Stimulated activated CD8-positive, alpha-beta memory T cell treated with anti-CD3 and anti-CD28 coated beads, Interleukin-12 subunit alpha, Interleukin-12 subunit beta, amount 100 ng/mL, for 24 hours (primary cell): ENCODE measurements around the gene CEP131.

Source experiments
- DNase-seq: peaks from one replicate; pipeline ENCODE4 v3.0.0-alpha.2; 2020; ENCODE audit errors: extremely low read depth

CEP131 gene

DNA sequence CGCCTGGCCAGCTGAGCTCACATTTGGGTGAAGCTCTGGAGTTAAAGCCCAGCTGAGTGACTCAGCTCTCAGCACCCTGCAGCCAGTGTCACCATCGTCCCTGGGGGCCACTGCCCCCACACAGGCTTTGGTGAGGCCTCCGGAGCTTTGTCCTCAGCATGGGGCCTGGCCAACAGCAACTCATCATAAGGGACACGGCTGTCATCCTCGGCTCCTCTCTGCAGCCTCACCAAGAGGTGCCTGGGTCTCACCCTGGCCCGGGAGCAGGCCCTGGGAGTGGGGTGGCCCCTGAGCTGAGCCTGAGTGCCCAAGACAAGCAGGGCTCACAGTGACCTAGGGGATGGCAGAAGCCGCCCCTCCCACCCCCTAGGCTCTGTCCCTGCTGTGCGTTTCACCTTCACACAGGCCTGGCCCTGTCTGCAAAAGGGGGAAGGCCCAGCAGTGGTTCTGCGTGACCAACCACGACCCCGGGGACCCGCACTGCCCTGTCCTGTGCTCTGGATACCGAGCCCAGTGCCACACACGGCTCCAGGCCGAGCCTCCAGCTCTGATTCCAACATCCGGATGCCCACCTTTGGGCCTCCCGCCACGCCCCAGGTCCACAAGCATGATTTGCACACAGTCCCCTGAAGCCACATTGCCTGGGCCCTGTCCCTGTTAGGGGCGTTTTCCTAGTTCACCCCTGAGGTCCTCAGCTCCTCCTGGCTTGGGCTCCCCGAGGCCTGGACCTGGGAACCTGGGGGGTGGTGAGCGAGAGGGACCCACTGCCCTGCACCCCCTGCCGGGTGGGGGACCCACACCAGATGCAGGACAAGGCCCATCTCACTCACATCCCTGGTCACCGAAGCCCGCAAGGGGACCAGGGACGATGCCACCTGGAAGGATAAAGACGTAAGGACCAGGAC is 34.9 kb downstream of the CEP131 start:
- DNase-seq = no peak

GRCh38 chr17:81187120-81187519 is 35.6 kb downstream of the CEP131 start:
- no peak for DNase-seq

GRCh38 chr17:81186203-81186602 is 36.6 kb downstream of the CEP131 start:
- no peak for DNase-seq

- no peak for DNase-seq
Measured at GRCh38 chr17:81184555-81184954, 38.2 kb downstream of the CEP131 start.

DNA sequence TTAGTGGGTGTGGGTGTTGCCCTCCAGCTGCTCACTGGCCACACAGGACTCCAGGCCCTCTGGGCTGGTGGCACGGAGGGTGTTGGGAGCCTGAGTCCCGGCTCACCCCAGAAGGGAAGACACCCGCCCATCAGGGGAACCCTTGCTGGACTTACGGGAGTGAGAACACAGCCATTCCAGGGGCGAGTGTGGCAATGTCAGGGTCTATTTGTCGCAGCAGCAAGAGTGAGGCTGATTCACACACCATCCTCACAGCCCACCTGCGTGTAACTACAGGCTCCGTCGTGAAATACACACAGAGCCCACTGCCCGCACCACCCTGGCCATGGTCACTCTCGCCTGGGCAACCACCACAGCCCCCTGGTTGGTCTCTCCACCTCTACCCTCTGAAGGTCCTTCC is 39.0 kb downstream of the CEP131 start:
- DNase-seq = no peak

GRCh38 chr17:81183316-81183715 is 39.4 kb downstream of the CEP131 start:
- DNase-seq = no peak

GRCh38 chr17:81182596-81182995 is 40.2 kb downstream of the CEP131 start:
- no peak for DNase-seq

- DNase-seq = no peak
Measured at GRCh38 chr17:81181811-81182185, 41.0 kb downstream of the CEP131 start.

DNA sequence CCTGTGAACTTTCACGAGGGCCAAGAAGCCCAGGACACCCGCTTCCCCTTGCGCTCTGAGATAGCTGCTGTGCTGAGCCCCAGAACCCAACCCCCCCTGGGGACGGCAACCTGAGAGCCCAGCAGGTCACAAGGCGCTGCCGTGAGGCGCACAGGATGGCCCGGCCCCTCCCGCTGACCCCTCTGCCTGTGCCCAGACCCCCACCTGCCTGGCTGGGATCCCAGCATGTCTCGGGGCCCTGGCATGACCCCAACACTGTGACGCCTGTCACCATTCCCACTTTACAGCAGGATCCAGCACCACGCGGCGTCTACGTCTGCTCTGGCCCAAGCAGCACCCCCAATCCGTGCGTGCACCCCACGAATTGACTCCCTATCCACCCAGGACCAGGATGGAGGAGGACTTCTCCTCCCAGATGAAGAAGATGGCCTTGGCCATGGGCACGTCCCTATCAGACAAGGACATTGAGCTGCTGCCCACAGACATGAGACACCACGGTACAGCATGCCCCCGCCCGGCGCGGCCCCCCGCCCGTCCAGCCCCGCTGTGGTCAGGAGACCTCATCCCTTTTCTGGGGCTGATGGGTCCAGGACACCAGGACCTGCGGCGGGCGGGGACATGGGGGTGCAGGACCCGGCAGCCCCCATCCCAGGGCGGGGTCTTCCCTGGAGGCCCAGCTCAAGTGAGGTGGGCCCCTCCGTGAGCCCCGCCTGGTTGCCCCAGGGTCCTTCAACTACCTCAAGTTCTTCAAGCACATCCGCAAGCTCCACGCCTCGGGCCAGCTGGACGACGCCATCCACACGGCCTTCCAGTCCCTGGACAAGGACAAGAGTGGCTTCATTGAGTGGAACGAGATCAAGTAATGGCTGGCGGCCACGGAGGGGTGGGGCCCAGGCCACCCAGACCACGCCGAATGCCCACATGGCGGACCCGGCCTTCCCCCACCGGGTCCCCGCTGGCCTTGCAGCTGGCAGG is 41.6 kb downstream of the CEP131 start:
- no peak for DNase-seq

DNA sequence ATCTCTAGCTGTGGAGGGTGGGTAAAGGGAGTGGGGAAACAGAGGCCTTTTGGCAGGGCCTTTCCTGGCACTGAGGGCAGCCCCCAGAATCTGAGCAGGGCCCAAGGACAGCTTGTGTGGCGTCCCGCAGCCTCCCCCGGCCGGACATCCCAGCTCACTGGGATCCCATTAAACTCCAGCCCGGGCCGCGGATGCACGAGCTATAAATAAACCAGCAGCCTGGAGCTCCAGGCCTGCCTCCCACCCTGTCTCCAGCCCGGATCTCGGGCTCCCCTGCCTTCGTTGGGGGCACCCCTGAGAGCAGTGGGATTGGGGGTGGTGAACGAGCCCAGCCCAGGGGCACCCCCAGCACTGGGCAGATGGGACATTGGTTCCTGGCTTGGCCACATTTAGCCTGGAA is 42.9 kb downstream of the CEP131 start:
- no peak for DNase-seq

DNA sequence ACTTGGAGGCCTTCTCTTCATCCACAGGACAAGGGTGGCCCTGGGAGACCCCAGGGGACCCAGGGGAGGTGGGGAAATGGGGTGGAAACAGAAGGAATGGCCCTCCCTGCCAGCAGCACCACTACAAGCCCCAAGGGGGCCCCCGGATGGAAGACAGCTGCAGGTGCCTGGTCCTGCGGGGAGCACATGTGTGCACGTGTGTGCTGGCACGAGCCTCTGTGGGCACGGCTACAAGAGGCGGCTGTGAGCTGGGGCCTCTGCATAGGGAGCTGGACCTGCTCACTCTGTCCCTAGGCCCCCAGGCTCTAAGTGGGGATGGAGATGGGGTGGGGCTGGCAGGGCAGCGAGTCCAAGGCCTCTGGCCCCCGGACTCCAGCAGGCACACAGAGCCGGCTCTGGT is 43.5 kb downstream of the CEP131 start:
- no peak for DNase-seq

DNA sequence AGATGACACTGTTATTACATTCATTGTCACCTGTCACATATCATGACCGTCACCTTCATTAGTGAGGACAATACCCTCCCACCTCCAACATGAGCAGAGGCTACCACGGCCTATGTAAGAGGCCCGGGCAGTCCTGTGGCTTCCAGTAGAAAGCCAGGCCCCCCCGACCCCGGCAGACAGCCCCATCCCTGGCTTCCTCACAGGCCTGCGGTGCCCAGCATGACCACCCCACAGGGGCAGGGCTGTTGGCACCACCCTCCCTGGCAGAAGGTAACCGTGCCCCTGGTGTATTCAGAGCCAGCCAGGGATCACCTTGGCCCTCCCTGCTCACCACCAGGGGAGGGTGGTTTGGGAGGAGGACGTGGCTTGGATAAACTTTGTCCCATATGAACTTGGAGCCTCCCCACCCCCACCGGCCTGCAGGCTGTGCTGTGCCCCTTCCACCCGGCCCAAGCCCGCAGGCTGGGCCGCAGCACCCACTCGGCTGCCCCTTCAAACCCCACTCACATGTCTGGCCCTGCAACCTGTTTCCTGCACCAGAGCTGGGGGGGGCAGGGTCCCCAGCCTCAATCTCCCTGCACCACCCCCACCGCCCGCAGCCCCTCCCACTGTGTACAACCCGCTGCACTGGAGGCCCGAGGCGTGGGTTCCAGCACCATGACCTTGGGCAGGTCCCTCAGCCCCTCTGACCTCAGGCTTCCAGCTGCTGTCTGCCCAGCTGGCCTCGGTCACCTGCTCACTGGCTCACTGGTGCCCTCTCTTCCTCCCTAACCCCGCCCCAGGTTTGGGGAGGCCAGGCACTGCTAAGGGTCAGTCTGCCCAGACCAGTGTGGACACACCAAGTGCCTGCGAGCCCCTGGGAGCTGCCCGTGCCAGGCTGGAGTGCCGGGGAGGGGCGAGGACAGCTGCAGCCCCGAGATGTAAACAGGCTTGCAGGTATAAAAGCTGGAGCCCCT is 44.4 kb downstream of the CEP131 start:
- no peak for DNase-seq

- DNase-seq = no peak
Measured at GRCh38 chr17:81176666-81177065, 46.1 kb downstream of the CEP131 start.

- no peak for DNase-seq
Measured at GRCh38 chr17:81173762-81174155, 49.0 kb downstream of the CEP131 start.

DNA sequence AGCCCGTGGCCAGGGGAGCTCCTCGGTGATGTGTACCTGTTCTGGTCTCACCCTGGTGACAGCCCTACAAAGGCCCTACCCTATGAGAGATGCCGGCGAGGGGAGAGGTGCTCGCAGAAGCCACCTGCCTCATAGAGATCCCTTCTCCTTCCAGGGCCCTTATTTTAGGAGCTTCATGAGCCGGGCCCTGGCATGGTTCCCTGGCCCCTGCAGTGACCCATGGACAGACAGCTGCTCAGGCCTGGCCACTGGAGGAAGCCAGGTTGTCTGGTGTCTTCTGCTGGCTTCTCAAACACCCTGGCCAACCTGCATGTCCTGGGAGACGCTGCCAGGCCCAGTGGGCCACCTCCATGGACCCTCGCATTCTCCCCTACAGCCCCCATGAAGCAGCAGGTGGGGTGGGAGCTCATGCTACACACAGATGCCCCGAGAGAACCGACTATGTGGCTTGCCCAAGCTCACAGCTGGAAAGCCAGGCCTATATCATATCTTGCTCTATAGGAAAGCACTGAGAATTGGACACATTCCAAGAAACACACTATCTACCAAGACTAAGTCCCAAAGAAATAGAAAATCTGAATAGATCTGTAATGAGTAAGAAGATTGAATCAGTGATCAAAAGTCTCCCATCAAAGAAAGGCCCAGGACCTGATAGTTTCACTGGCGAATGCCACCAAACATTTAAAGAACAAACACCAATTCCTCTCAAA is 49.6 kb downstream of the CEP131 start:
- no peak for DNase-seq

GRCh38 chr17:81171941-81172340 is 50.8 kb downstream of the CEP131 start:
- DNase-seq = no peak

- no peak for DNase-seq
Measured at GRCh38 chr17:81170727-81171494, 51.9 kb downstream of the CEP131 start.

DNA sequence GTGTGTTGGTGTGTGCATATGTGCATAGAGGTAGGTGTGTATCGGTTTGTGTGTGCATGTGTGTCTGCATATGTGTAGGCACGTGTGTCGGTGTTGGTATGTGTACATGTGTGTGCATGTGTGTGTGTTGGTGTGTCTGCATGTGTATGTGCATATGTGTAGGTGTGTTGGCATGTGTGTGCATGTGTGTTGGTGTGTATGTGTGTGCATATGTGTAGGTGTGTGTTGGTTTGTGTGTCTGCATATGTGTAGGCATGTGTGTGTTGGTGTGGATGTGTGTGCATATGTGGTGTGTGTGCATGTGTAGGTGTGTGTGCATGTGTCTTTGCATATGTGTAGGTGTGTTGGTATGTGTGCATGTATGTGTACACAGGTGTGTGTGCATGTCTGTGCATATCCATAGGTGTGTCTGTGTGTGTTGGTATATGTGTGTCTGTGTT is 52.9 kb downstream of the CEP131 start:
- no peak for DNase-seq

DNA sequence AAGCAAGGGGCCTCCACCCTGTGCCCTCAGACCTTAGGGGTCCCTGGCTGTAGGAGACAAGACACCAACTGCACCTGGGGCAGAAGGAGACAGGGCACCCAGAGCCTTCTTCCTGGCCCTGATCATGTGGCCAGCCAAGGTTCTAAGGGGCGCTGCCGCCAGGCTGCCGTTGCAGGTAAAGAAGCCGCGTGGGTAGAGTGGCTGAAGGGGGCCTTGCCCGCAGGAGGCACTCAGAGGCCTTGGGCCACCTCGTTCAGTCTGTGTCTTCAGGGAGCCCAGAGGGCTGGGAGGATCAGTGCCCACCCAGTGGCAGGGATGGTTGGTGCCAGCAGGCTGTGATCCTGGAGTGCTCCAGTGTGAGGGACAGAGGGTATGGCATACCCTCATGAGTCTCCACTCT is 55.1 kb downstream of the CEP131 start:
- no peak for DNase-seq

DNA sequence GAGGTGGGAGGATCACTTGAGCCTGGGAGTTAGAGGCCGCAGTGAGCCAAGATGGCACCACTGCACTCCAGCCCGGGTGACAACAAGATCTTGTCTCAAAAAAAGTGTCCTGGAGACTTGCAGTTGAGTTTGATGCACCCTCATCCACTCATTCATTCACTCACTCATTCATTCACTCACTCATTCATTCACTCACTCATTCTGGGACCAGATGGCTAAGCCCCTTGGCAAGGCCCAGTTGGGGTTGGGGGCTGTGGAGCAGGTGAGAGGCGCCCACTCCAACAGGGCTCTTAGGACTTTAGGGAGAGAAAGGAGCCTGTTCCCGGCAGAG is 55.6 kb downstream of the CEP131 start:
- no peak for DNase-seq
